GM18909 (cell line): Measurements from ENCODE around the gene RAB25.
"Not testable (repeated sequence)": the region's sequence is repeated elsewhere in the genome, so short reads cannot be mapped to it uniquely, and the experiment has no call there.

Source experiments
- ATAC-seq: cut with Tn5 transposase; IDR thresholded peaks from one replicate; pipeline ENCODE4 v1.9.1; 2021; ENCODE audit warnings: mild to moderate bottlenecking; ENCODE audit not compliant: unreplicated experiment, poor library complexity

The RAB25 gene

DNA sequence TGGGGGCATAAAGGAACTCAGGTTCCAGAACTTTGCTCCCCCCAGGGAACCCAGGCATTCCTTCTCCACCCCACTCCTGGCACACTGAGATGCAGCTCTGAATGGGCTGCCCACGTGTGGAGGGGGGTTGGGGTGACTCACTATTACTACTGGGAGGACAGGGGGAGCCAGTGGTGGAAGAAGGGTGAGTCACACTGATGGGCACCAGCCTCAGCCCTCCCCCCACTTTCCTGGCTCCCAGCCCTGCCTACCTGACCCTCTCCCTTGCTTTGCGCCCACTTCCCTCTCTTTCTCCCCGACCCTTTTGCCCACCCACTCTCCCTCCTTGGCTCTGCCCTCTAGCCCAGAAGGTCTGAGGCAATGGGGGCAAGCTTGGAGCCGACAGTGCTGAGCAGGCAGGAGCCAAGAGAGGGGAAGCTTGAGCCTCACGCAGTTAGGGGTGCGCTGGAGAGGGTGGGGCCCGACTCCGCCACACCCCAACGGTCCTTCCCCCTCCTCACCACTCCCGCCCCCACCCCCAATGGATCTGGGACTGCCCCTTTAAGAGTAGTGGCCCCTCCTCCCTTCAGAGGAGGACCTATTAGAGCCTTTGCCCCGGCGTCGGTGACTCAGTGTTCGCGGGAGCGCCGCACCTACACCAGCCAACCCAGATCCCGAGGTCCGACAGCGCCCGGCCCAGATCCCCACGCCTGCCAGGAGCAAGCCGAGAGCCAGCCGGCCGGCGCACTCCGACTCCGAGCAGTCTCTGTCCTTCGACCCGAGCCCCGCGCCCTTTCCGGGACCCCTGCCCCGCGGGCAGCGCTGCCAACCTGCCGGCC lies 53.4 kb downstream of the RAB25 start, which contains the start of gene LMNA:
TSS of gene LMNA (plus strand) at position 611 of the 818 bp plus-strand sequence. CDS start 208 bp downstream, outside the sequence.
- peak; percentile 68 for ATAC-seq

DNA sequence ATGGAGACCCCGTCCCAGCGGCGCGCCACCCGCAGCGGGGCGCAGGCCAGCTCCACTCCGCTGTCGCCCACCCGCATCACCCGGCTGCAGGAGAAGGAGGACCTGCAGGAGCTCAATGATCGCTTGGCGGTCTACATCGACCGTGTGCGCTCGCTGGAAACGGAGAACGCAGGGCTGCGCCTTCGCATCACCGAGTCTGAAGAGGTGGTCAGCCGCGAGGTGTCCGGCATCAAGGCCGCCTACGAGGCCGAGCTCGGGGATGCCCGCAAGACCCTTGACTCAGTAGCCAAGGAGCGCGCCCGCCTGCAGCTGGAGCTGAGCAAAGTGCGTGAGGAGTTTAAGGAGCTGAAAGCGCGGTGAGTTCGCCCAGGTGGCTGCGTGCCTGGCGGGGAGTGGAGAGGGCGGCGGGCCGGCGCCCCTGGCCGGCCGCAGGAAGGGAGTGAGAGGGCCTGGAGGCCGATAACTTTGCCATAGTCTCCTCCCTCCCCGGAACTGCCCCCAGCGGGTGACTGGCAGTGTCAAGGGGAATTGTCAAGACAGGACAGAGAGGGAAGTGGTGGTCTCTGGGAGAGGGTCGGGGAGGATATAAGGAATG lies 54.1 kb downstream of the RAB25 start:
- ATAC-seq: peak; percentile 15

DNA sequence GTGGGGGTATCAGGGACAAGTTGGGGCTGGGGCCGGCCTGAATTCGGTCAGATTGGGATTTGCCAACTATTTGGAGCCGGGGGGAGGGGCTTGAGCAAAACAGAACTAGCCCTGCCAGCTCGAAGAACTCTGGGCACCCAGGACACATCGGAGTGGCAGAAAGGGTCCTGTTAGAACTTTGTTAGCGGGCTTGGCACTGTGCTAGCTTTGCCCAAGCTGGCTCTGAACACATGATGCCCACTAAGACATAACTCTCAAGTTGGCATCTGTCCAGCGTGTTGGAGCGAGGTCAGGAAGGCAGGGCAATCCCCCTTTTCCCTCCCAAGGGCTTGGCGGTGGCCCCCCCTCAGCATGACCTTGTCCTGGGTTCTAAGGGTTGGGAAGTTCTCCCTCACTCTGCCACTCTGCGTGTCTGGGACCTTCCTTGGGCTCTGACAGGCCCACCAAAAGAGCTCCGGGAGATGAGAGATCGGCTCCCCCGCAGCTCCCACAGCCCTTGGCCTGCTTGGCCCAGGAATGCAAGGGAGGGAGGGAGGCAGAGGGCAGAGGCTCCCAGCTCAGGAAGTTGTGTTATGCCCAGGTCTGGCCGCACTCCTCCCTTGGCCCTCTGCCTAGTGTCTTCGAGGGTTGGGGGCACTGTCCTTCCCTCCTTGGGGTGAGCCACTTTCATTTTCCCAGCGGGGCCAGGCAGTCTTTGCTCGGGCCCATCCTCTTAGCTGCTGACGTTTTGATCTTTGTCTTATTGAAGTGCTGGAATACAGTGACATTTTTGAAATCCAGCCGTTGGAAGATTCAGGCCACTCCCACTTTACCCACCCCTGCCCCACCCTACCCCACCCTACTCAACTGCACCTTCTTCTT lies 54.8 kb downstream of the RAB25 start:
- no peak for ATAC-seq

DNA sequence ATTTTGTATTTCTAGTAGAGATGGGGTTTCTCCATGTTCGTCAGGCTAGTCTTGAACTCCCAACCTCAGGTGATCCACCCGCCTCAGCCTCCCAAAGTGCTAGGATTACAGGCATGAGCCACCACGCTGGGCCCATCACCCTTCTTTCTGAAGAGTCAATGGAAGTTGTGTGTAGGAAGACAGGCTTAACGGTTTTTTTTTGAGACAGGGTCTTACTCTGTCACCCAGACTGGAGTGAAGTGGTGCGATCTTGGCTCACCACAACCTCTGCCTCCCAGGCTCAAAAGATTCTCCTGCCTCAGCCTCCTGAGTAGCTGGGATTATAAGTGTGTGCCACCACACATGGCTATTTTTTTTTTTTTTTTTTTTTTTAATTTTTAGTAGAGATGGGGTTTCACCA lies 55.8 kb downstream of the RAB25 start:
- not testable (repeated sequence) for ATAC-seq

DNA sequence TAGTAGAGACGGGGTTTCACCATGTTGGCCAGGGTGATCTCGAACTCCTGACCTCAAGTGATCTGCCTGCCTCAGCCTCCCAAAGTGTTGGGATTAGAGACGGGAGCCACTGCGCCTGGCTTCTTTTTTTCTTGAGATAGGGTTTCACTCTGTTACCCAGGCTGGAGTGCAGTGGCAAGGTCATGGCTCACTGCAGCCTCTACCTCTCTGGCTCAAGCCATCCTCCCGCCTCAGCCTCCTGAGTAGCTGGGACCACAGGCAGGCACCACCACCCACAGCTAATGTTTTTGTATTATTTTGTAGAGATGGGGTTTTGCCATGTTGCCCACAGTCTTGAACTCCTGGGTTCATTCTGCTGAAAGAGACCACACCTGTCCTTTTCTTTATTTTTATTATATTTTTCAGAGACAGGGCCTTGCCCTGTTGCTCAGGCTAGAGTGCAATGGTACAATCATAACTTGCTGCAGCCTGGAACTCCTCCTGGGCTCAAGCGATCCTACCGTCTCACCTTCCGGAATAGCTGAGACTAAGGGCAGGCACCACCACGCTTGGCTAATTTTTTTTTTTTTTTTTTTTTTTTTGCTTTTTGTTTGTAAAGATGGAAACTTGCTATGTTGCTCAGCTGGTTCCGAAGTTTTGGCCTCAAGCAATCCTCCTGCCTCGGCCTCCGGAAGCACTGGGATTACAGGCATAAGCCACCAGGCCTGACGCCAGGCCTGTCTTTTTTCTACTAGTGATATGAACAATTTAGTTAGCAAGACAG lies 56.6 kb downstream of the RAB25 start:
- ATAC-seq: no peak

DNA sequence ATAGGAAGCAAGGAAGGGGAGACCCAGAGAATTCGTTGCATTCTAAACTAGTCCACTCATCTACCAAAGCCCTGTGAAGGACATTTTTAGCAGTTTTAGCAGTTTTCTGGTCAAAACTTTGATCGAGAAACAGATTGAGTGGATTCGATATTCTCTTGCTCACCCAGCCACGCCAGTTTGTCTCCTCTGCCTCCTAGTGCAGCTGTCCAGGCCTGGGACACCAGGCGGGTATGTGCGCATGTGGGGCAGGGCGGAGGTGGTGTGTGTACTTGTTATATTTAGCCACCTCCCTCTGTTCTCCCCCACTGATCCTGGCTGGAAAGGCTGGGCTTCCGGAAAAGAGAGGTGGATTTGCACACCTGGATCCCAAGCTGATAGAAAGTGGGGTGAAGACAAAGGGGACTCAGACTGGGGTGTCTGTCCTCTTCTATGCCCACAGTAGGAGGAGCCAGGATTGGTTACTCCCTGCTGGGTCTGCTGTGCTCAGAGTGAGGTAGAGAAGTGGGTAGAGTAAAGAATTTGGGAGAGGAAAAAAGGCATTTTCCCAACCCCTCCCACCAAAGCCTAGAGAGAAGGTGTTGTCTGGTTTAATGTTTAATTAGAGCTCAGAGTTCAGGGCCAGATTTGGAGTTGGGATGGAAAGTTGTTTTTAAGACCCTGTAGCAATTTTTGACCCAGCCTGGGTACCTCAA lies 57.4 kb downstream of the RAB25 start:
- ATAC-seq: no peak

DNA sequence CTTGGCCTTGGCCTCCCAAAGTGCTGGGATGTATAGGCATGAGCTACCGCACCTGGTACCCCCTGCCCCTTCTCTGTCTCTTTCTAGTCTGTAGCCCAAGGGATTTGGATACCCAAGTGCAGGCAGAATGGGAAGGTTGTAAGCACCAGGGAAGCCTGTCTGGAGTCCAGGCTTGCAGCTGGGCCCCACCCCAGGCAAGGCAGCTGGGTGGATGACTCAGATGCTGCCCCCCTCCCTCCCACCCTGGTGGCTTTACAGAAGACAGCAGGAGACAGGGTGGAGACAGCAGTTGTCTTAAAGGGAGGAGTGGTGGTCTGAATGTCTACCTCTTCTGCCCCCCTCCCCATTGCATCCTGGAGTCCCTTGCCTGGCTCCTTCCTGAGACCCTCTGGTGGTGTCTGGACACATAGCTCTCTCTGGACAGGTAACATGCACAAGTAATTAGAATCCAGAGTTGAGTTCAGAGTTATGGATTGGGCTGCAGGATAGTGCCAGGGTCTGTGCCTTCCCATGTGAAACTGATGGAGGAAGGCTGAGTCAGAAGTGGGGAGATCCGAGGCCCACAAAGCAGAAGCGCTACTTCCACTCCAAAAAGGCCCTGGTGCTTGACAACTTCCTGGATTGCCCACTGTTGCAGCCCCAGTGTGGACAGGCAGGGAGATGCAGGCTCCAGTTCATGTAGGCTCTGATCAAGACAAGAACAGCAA lies 58.7 kb downstream of the RAB25 start:
- ATAC-seq: no peak
